ENCODE data around the gene ZNF892.

GRCh38 chr2:95158891-95159619 lies 48.3 kb upstream of the ZNF892 start:
- TF ChIP-seq POLR2A (IDR thresholded peaks at IDR 0.05) = no peak
- TF ChIP-seq, protein P1, sequence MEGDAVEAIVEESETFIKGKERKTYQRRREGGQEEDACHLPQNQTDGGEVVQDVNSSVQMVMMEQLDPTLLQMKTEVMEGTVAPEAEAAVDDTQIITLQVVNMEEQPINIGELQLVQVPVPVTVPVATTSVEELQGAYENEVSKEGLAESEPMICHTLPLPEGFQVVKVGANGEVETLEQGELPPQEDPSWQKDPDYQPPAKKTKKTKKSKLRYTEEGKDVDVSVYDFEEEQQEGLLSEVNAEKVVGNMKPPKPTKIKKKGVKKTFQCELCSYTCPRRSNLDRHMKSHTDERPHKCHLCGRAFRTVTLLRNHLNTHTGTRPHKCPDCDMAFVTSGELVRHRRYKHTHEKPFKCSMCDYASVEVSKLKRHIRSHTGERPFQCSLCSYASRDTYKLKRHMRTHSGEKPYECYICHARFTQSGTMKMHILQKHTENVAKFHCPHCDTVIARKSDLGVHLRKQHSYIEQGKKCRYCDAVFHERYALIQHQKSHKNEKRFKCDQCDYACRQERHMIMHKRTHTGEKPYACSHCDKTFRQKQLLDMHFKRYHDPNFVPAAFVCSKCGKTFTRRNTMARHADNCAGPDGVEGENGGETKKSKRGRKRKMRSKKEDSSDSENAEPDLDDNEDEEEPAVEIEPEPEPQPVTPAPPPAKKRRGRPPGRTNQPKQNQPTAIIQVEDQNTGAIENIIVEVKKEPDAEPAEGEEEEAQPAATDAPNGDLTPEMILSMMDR (IDR thresholded peaks at IDR 0.05) = no peak

Measured in heart left ventricle (tissue), 13 donors.